ENCODE data around the gene UPF1.
"Not testable (repeated sequence)": the region's sequence is repeated elsewhere in the genome, so short reads cannot be mapped to it uniquely, and the experiment has no call there.

Gene UPF1

DNA sequence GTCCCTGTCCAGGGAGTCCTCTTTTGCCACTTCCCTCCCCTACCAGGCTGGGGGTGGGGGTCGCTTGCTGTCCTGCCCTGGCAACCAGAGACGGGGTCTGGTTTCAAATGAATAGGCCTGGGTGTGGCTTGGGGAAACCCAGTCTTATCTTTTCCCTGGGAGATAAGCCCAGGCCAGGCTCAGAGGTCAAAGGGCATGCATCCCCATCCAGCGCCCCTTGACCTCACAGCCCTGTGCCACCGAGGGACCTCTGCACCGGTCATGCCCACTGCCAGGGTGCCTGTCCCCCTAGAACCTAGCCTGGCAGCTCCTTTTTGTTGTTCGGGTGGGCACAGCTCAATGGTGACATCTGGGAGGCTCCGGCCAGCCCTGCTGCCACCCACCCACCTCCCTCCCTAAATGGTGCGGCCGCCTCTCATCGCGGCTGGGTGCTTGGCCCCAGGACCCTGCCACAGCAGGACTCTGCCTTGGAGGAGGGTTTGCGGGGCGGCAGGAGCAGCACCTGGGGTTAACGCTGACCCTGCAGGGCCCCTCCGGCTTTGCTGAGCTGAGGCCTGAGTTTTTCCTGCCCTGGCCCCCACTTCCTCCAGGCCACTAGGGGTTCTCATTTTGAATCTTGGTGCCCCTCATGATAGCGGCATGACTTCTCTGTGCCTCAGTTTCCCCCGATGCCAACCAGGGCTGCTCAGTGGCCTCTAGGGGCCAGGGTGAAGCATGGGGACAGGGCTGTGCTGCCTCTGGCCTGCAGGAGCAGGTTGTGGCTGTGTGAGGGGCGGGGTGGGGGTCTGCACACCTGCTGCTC lies 67.0 kb downstream of the UPF1 start:
- WGBS (ENCODE audit: insufficient coverage): 95% methylated on average over 13 of the region's 18 CpGs
- H3K4me3 ChIP-seq (ENCODE audit: control insufficient read depth in 1 of 7, extremely low read depth in 1 of 7, insufficient read depth in 4 of 7, low read depth in 2 of 7, low read length in 6 of 7): no peak overlapping the region

DNA sequence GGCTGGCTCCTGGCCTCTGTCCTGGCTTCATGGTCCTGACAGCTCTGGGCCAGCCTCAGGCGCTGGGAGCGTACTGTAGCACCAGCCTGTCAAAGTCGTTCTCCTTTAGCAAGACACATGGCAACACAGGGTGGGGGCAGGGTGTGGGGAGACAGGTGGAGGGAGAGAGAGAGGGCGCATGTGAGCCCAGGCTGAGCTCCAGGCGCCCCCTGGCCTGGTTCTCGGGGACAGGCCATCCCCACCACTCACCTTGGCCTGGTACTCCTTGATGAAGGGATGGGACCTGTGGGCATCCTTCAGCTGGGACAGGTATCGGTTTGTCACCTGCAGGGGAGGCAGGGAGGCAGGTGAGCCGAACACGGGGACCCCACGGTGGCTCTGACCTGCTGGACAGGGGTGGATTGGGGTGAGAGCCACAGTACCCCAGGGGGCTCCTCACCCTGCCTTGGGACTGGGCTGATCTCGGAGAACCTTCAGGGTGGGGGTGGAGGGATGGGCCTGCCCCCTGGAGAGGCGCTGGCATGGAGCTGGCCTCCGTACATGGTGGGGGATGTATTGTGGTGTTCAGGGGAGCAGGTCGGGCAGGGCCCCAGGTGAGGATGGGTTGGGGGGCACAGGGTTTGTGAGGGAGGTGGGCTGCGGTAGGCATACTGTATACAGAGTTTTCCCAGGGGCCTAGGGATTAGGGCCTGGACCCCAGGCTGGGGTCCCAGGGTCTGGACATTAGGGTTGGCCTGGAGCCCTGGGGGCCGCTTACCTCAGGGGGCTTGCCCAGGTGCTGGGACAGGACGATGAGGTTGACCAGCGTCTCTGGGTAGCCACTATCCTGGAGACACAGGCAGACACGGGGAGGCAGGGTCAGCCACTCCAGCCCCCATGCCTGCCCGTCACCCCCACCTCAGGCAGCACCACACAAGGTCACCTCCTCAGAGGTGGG lies 68.1 kb downstream of the UPF1 start:
- no peak for DNase-seq
- 93% methylated on average over 15 of the region's 20 CpGs for WGBS (ENCODE audit: insufficient coverage)
- no peak overlapping the region for H3K4me3 ChIP-seq (ENCODE audit: control insufficient read depth in 1 of 7, extremely low read depth in 1 of 7, insufficient read depth in 4 of 7, low read depth in 2 of 7, low read length in 6 of 7)
- H3K36me3 ChIP-seq (ENCODE audit: control insufficient read depth in 4 of 4, insufficient read depth in 4 of 4, low read length in 3 of 4): peaks cover 2 to 48% (median 31%) of the 10 kb centered on the region in 4 experiments
- no peak overlapping the region for H3K27ac ChIP-seq (ENCODE audit: insufficient read depth in 1 of 2, low read depth in 1 of 2, low read length in 2 of 2, poor library complexity in 1 of 2, severe bottlenecking in 2 of 2)
- CTCF ChIA-PET: interaction anchor here (1.3 kb wide), 1 partner anchor 11 kb away, joined by 3 read pairs; no protein-coding TSS in a partner anchor
- H3K9me3 ChIP-seq (ENCODE audit: control extremely low read depth in 1 of 5, control insufficient read depth in 4 of 5, insufficient read depth in 2 of 5, low read depth in 1 of 5, low read length in 4 of 5): no peaks in the 10 kb centered on the region
- H3K27me3 ChIP-seq (replicated peaks in 2 of 5; ENCODE audit: control insufficient read depth in 4 of 5, insufficient read depth in 5 of 5, low read length in 4 of 5): peaks cover 0 to 22% (median 3%) of the 10 kb centered on the region in 5 experiments
- H3K4me1 ChIP-seq (ENCODE audit: control extremely low read depth in 1 of 4, control insufficient read depth in 4 of 4, insufficient read depth in 4 of 4, low read length in 3 of 4): peaks cover 0 to 13% (median 10%) of the 10 kb centered on the region in 4 experiments
- POLR2A ChIA-PET: no interaction called here

More for the DNA sequence above, 67.0 kb downstream of the UPF1 start:
- ChIA-PET POLR2A (no interaction called here), CTCF (interaction anchor here (1.3 kb wide), 1 partner anchor 10 kb away, joined by 3 read pairs; no protein-coding TSS in a partner anchor)
- no peak for DNase-seq
- Histone ChIP-seq H3K27me3 (replicated peaks in 2 of 5; ENCODE audit: control insufficient read depth in 4 of 5, insufficient read depth in 5 of 5, low read length in 4 of 5) (peaks cover 0 to 32% (median 6%) of the 10 kb centered on the region in 5 experiments), H3K36me3 (ENCODE audit: control insufficient read depth in 4 of 4, insufficient read depth in 4 of 4, low read length in 3 of 4) (peaks cover 2 to 42% (median 24%) of the 10 kb centered on the region in 4 experiments), H3K4me1 (ENCODE audit: control extremely low read depth in 1 of 4, control insufficient read depth in 4 of 4, insufficient read depth in 4 of 4, low read length in 3 of 4) (peaks cover 0 to 18% (median 14%) of the 10 kb centered on the region in 4 experiments), H3K9me3 (ENCODE audit: control extremely low read depth in 1 of 5, control insufficient read depth in 4 of 5, insufficient read depth in 2 of 5, low read depth in 1 of 5, low read length in 4 of 5) (no peaks in the 10 kb centered on the region), H3K27ac (ENCODE audit: insufficient read depth in 1 of 2, low read depth in 1 of 2, low read length in 2 of 2, poor library complexity in 1 of 2, severe bottlenecking in 2 of 2) (no peak overlapping the region)

DNA sequence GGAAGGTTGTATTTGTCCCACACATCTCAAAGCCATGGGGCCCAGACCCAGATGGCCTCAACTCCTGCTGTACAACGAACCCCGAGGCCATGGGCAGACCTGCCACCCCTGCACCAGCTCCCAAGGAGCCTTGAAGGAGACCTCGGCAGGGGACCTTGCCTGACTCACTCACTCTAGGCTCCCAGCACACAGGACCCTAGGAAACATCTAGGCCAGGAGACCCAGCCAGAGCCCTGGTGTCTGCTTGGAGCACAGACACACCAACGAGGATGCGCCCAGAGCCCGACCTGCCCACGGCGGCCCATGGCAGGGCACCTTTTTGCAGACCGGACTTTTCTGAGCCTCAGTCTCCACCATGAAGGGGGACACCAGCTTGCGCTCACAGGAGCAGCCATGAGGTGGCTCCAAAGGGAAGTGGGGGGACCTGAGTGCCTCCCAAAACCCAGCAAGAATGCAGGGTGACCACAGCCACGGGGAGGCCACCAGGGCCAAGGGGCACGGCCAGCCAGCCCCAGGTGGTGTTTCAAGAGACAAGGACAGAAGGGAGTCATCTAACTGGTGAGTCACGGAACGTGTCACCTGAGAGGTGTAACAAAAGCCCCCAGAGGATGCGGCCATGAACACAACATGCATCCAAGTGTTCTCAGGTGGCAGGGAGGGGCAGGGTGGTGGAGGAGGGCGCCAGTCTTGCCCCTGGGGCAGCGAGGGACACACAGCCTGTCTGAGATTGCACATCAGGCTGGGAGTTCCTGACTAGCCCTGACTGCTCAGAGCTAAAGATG lies 69.1 kb downstream of the UPF1 start:
- peaks cover 0 to 3% (median 1%) of the 10 kb centered on the region in 4 experiments for H3K4me1 ChIP-seq (ENCODE audit: control extremely low read depth in 1 of 4, control insufficient read depth in 4 of 4, insufficient read depth in 4 of 4, low read length in 3 of 4)
- 95% methylated on average over 15 of the region's 17 CpGs for WGBS (ENCODE audit: insufficient coverage)
- POLR2A ChIA-PET: no interaction called here
- peaks cover 0 to 15% (median 0%) of the 10 kb centered on the region in 5 experiments for H3K27me3 ChIP-seq (replicated peaks in 2 of 5; ENCODE audit: control insufficient read depth in 4 of 5, insufficient read depth in 5 of 5, low read length in 4 of 5)
- H3K36me3 ChIP-seq (ENCODE audit: control insufficient read depth in 4 of 4, insufficient read depth in 4 of 4, low read length in 3 of 4): peaks cover 2 to 58% (median 38%) of the 10 kb centered on the region in 4 experiments
- CTCF ChIA-PET: no interaction called here
- H3K9me3 ChIP-seq (ENCODE audit: control extremely low read depth in 1 of 5, control insufficient read depth in 4 of 5, insufficient read depth in 2 of 5, low read depth in 1 of 5, low read length in 4 of 5): no peaks in the 10 kb centered on the region
- no peak overlapping the region for H3K4me3 ChIP-seq (ENCODE audit: control insufficient read depth in 1 of 7, extremely low read depth in 1 of 7, insufficient read depth in 4 of 7, low read depth in 2 of 7, low read length in 6 of 7)
- no peak for DNase-seq
- no peak overlapping the region for H3K27ac ChIP-seq (ENCODE audit: insufficient read depth in 1 of 2, low read depth in 1 of 2, low read length in 2 of 2, poor library complexity in 1 of 2, severe bottlenecking in 2 of 2)

DNA sequence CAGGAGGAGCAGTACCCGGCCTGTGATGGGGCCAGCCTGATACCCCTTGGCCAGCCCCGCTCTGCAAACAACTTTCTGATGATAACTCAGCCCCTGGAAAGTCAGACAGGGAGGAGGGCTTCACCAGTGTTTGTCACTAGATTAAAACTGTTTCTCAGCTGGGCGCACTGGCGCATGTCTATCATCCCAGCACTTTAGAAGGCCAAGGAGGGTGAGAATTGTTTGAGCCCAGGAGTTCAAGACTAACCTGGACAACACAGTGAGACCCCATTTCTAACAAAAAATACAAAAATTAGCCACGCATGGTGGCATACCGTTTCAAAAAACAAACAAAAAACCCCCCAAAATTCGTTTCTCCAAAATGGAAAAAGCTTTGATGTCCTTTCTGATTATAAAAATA lies 69.7 kb downstream of the UPF1 start:
- Histone ChIP-seq H3K36me3 (ENCODE audit: control insufficient read depth in 4 of 4, insufficient read depth in 4 of 4, low read length in 3 of 4) (peaks cover 2 to 63% (median 43%) of the 10 kb centered on the region in 4 experiments), H3K4me3 (ENCODE audit: control insufficient read depth in 1 of 7, extremely low read depth in 1 of 7, insufficient read depth in 4 of 7, low read depth in 2 of 7, low read length in 6 of 7) (no peak overlapping the region), H3K4me1 (ENCODE audit: control extremely low read depth in 1 of 4, control insufficient read depth in 4 of 4, insufficient read depth in 4 of 4, low read length in 3 of 4) (peaks cover 0 to 1% (median 0%) of the 10 kb centered on the region in 4 experiments), H3K27me3 (replicated peaks in 2 of 5; ENCODE audit: control insufficient read depth in 4 of 5, insufficient read depth in 5 of 5, low read length in 4 of 5) (peaks cover 0 to 11% (median 0%) of the 10 kb centered on the region in 5 experiments), H3K27ac (ENCODE audit: insufficient read depth in 1 of 2, low read depth in 1 of 2, low read length in 2 of 2, poor library complexity in 1 of 2, severe bottlenecking in 2 of 2) (no peak overlapping the region), H3K9me3 (ENCODE audit: control extremely low read depth in 1 of 5, control insufficient read depth in 4 of 5, insufficient read depth in 2 of 5, low read depth in 1 of 5, low read length in 4 of 5) (no peaks in the 10 kb centered on the region)
- ChIA-PET CTCF (interaction anchor here (1.5 kb wide), 1 partner anchor 15 kb away, joined by 3 read pairs; no protein-coding TSS in a partner anchor), POLR2A (no interaction called here)
- 93% methylated on average over 3 of the region's 7 CpGs for WGBS (ENCODE audit: insufficient coverage)
- no peak for DNase-seq

DNA sequence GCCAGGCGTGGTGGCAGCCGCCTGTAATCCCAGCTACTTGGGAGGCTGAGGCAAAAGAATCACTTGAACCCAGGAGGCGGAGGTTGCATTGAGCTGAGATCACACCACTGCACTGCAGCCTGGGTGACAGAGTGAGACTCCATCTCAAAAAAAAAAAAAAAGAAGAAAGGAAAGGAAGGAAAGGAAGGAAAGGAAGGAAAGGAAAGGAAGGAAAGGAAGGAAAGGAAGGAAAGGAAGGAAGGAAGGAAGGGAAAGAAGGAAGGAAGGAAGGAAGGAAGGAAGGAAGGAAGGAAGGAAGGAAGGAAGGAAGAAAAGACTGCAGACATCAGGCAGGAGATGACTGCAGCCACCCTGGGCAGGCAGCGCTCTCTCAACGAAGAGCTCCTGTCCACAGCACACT lies 70.8 kb downstream of the UPF1 start:
- H3K27me3 ChIP-seq (replicated peaks in 2 of 5; ENCODE audit: control insufficient read depth in 4 of 5, insufficient read depth in 5 of 5, low read length in 4 of 5); H3K27ac ChIP-seq (ENCODE audit: insufficient read depth in 1 of 2, low read depth in 1 of 2, low read length in 2 of 2, poor library complexity in 1 of 2, severe bottlenecking in 2 of 2); H3K9me3 ChIP-seq (ENCODE audit: control extremely low read depth in 1 of 5, control insufficient read depth in 4 of 5, insufficient read depth in 2 of 5, low read depth in 1 of 5, low read length in 4 of 5); POLR2A ChIA-PET; DNase-seq; H3K4me3 ChIP-seq (ENCODE audit: control insufficient read depth in 1 of 7, extremely low read depth in 1 of 7, insufficient read depth in 4 of 7, low read depth in 2 of 7, low read length in 6 of 7); H3K4me1 ChIP-seq (ENCODE audit: control extremely low read depth in 1 of 4, control insufficient read depth in 4 of 4, insufficient read depth in 4 of 4, low read length in 3 of 4): not testable (repeated sequence)
- 100% methylated on average over 2 of the region's 5 CpGs for WGBS (ENCODE audit: insufficient coverage)
- CTCF ChIA-PET: interaction anchor here (1.5 kb wide), 1 partner anchor 14 kb away, joined by 3 read pairs; no protein-coding TSS in a partner anchor
- peaks cover 2 to 72% (median 52%) of the 10 kb centered on the region in 4 experiments for H3K36me3 ChIP-seq (ENCODE audit: control insufficient read depth in 4 of 4, insufficient read depth in 4 of 4, low read length in 3 of 4)

DNA sequence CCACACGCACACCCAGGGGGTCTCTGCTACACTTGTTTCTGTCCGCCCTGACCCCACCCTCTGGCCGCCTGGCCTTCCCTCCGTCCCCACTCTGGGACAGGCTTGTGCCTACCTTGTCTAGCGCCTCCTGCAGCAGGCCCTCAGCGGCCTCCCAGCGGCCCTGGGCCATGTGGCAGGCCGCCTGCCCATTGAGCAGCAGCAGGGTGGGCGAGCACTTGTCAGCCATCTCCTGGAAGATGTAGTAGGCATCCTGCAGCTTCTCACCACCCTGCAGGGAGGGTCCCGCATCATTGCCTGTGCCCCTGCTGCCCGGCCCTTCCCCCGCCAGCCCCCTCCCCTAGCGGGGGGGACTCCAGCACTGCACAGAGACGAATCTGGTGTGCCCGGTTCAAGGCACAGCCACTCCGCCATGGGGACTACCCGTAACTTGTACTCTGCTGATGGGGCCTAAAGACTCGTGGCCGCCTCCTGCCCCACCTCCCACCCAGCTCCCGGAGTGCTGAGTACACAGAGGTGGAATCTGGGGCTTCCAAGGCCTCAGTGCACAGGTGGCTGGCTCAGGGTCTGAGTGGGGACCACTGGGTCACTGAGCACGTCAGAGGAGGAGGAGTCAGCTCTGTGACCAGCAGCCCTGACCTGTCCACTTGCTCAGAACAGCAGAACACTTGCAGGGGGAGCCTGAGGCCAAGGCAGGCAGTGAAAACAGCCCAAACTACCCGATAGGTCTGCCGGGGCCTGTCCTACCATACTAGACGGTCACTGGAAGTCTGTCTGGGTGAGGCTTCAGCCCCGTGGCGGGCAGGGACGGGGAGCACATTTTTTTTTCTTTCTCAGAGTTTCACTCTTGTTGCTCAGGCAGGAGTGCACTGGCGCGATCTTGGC lies 71.6 kb downstream of the UPF1 start:
- Histone ChIP-seq H3K4me3 (ENCODE audit: control insufficient read depth in 1 of 7, extremely low read depth in 1 of 7, insufficient read depth in 4 of 7, low read depth in 2 of 7, low read length in 6 of 7) (no peak overlapping the region), H3K36me3 (ENCODE audit: control insufficient read depth in 4 of 4, insufficient read depth in 4 of 4, low read length in 3 of 4) (peaks cover 2 to 79% (median 59%) of the 10 kb centered on the region in 4 experiments), H3K27me3 (replicated peaks in 2 of 5; ENCODE audit: control insufficient read depth in 4 of 5, insufficient read depth in 5 of 5, low read length in 4 of 5) (no peaks in the 10 kb centered on the region), H3K27ac (ENCODE audit: insufficient read depth in 1 of 2, low read depth in 1 of 2, low read length in 2 of 2, poor library complexity in 1 of 2, severe bottlenecking in 2 of 2) (no peak overlapping the region), H3K4me1 (ENCODE audit: control extremely low read depth in 1 of 4, control insufficient read depth in 4 of 4, insufficient read depth in 4 of 4, low read length in 3 of 4) (no peaks in the 10 kb centered on the region), H3K9me3 (ENCODE audit: control extremely low read depth in 1 of 5, control insufficient read depth in 4 of 5, insufficient read depth in 2 of 5, low read depth in 1 of 5, low read length in 4 of 5) (no peaks in the 10 kb centered on the region)
- CTCF ChIA-PET: interaction anchor here (1.2 kb wide), 1 partner anchor 14 kb away, joined by 4 read pairs; no protein-coding TSS in a partner anchor
- WGBS (ENCODE audit: insufficient coverage): 95% methylated on average over 29 of the region's 29 CpGs
- POLR2A ChIA-PET: no interaction called here
- DNase-seq: peak in 1 of 3 donors; percentile 28
